Small intestine (tissue), 7 donors: Measurements from ENCODE around the gene GPLD1. TPM values are rescaled to one million over a fixed set of nuclear protein-coding genes. Genes with fewer than 3 reads are reported as not detected.
"Not testable (repeated sequence)": the region's sequence is repeated elsewhere in the genome, so short reads cannot be mapped to it uniquely, and the experiment has no call there.

Experiments
- DNase-seq, 2 donors: peaks; one replicate each; pipeline versions ENCODE4 v3.0.0 to v3.0.0-alpha.2; 2013
- FAIRE-seq: peaks from 2 replicates; lab custom pipeline; 2012; peaks lifted over from hg19 to GRCh38; lab: Jason Lieb, UNC
- H3K27ac ChIP-seq, 3 donors: one replicate each; pipeline ENCODE4 v1.5.1; 2013; ENCODE audit warnings: low read length in 2 of 3, mild to moderate bottlenecking in 2 of 3, control low read depth in 1 of 3, inconsistent platforms in 1 of 3, low read depth in 1 of 3, moderate library complexity in 1 of 3
- H3K27me3 ChIP-seq, 3 donors: one replicate each; pipeline ENCODE4 v1.6.1; 2013; ENCODE audit warnings: low read length in 3 of 3, inconsistent platforms in 1 of 3; ENCODE audit not compliant: control insufficient read depth in 3 of 3, insufficient read depth in 3 of 3
- H3K36me3 ChIP-seq, 3 donors: one replicate each; pipeline ENCODE4 v1.6.1; 2013; ENCODE audit warnings: low read length in 3 of 3, inconsistent platforms in 1 of 3, low read depth in 1 of 3, mild to moderate bottlenecking in 1 of 3, moderate library complexity in 1 of 3; ENCODE audit not compliant: control insufficient read depth in 3 of 3, insufficient read depth in 2 of 3
- H3K4me1 ChIP-seq, 3 donors: one replicate each; pipeline ENCODE4 v1.6.1; 2013; ENCODE audit warnings: low read length in 2 of 3, inconsistent platforms in 1 of 3, low read depth in 1 of 3, mild to moderate bottlenecking in 1 of 3, moderate library complexity in 1 of 3; ENCODE audit not compliant: control insufficient read depth in 3 of 3, insufficient read depth in 2 of 3
- H3K4me3 ChIP-seq, 3 donors: one replicate each; pipeline ENCODE4 v1.5.1; 2013; ENCODE audit warnings: low read length in 3 of 3, control low read depth in 1 of 3, inconsistent platforms in 1 of 3, low read depth in 1 of 3, mild to moderate bottlenecking in 1 of 3, moderate library complexity in 1 of 3
- H3K9me3 ChIP-seq, 2 donors: one replicate each; pipeline ENCODE4 v1.6.1; 2013; ENCODE audit warnings: low read depth in 1 of 2, low read length in 1 of 2; ENCODE audit not compliant: control insufficient read depth in 2 of 2, insufficient read depth in 1 of 2
- WGBS, 3 donors: extraction: QIAGEN DNeasy Blood & Tissue Kit; methylation state at CpG; one replicate each; pipeline ENCODE4 v1.1.7; 2013; 5-methylcytosine and 5-hydroxymethylcytosine counted together
- polyA plus RNA-seq, 4 donors: library from polyadenylated mRNA; stranded (reverse) in 3 of 4; unstranded in 1 of 4; fragments of 200-250 nt in 3 of 4; fragments of 120-200 nt in 1 of 4; gene quantifications; one replicate each; pipeline versions ENCODE4 v1.2.1 to v1.2.3, GENCODE V29; 2013
- donor health status: healthy with polysubstance abuse.
- donor health status: control.
- donor health status: control.
- donor health status: Bipolar disorder and iron deficiency.
- donor health status: healthy.

GPLD1 gene
- polyA plus RNA-seq, 4 donors: 0.28 to 1.4 TPM; not detected in 2

DNA sequence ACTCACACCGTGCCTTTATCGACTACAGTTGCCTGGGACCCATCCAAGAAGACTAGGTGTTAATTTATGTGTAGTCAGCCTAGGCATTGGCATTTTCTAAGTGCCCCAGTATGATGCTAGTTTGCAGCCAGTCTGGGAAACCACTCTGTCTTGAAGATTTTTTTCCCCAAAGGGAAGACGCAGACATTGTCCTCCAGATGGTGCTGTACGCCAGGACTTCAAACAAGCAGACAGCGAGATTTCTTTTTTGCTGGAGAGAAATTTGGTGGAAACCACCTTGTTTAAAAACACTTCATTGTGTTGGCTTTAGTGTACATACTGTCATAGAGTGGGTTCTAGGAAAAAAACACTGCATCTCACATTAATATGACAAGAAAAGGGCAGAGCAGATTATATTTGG, 35.4 kb upstream of the GPLD1 start:
- Histone ChIP-seq H3K36me3 (peaks cover 0 to 28% (median 0%) of the 10 kb centered on the region in 3 donors), H3K27me3 (no peaks in the 10 kb centered on the region), H3K4me3 (no peak overlapping the region), H3K9me3 (no peaks in the 10 kb centered on the region), H3K27ac (no peak overlapping the region), H3K4me1 (no peaks in the 10 kb centered on the region)
- 59 to 79% (median 67%) methylated on average over 5 of the region's 5 CpGs for WGBS, 3 donors
- DNase-seq (peak; percentile 24 to 37), FAIRE-seq (no peak)

DNA sequence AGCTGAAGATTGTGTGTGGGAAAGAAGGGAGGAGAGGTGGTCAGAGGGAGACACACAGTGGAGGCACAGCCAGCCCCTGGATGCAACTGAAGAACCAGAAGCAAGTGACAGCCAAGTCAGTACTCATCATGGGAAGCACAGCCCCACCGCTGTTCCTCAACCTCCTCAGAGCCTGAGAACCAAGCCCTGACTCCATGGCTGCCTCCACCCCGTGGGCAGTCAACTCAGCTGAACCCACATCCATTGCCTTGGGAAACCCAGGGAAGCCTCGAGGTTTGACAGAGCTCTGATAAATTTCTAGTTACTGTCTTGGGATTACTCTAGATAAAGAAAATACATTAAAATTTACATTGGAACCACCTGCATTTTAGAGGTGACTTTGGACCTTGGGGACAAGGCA, 35.0 kb upstream of the GPLD1 start:
- H3K36me3 ChIP-seq: peaks cover 0 to 28% (median 0%) of the 10 kb centered on the region in 3 donors
- H3K27me3 ChIP-seq: no peaks in the 10 kb centered on the region
- no peak for DNase-seq
- H3K27ac ChIP-seq: no peak overlapping the region
- H3K9me3 ChIP-seq: no peaks in the 10 kb centered on the region
- no peaks in the 10 kb centered on the region for H3K4me1 ChIP-seq
- WGBS, 3 donors: 87 to 96% (median 91%) methylated on average over 3 of the region's 3 CpGs
- FAIRE-seq: no peak
- H3K4me3 ChIP-seq: no peak overlapping the region

DNA sequence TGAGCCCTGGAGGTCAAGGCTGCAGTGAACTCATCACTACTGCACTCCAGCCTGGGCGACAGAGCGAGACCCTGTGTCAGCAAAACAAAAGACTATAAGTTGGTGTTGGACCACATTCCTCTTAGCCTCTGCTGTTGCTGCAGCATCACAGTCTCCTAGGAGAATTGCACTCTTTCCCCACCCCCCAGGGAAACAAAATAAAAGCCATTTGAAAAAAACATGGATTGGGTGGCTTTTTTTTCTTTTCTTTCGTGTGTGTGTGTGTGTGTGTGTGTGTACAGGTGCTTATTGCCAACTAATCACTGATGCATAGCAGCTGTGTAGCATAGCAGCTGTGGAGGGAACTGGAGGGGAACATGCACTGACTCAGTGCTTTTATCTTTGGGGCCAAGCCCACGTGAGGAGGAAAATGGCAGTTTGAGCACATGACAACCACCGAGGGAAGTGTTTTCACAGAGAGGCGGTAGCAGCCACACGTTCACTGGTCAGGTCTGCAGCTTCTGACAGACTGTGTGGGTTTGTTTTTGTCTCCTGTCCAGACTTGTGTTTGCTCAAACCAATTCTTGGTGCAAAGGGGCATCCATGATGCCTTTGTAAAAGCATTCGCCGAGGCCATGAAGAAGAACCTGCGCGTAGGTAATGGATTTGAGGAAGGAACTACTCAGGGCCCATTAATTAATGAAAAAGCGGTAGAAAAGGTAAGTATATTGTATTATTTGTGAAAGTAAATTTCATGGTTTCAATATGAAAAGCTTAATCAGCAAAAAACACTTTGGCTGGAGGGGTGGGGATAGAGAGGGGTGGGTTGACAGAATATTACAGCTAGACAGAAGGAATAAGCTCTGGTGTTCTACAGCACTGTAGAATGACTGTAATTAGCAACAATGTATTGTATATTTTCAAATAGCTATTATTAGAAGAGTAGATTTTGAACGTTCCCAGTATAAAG, 33.1 kb upstream of the GPLD1 start:
- H3K9me3 ChIP-seq: no peaks in the 10 kb centered on the region
- DNase-seq (no peak), FAIRE-seq (no peak)
- no peaks in the 10 kb centered on the region for H3K4me1 ChIP-seq
- H3K36me3 ChIP-seq: peaks cover 0 to 26% (median 0%) of the 10 kb centered on the region in 3 donors
- H3K27me3 ChIP-seq: no peaks in the 10 kb centered on the region
- no peak overlapping the region for H3K27ac ChIP-seq
- H3K4me3 ChIP-seq: no peak overlapping the region
- WGBS, 3 donors: 80 to 88% (median 82%) methylated on average over 13 of the region's 13 CpGs

DNA sequence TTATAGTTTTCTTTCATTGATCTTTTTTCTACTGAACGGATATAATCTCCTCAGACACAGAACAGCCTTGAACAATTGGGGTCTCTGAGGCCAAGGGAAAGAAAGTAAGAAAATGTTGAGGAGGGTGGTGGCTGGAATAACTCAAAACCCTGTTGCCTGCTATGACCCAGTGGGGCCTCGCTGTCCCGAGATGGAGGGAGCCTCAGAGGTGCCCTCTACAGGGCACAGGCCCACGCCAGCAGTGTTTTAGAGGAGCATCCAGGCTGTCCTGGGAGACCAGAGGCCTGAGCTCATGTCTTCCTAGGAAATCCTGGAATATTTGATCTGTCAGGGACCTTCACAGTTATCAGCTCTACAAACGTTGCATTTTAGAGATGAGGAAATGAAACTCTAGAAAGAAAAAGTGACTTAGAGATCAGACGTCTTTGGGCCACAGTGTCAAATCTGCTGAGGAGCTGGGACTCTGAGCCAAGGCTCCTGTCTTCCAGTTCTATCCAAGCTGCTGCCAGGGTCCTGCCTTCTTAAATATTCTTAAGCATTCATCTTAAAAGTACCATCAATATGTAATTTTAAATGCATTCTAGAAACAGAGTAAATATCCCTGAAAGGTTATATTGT, 31.7 kb upstream of the GPLD1 start:
- Histone ChIP-seq H3K9me3 (no peaks in the 10 kb centered on the region), H3K4me1 (no peaks in the 10 kb centered on the region), H3K36me3 (peaks cover 0 to 35% (median 0%) of the 10 kb centered on the region in 3 donors), H3K27ac (no peak overlapping the region), H3K4me3 (no peak overlapping the region), H3K27me3 (no peaks in the 10 kb centered on the region)
- 33 to 38% (median 34%) methylated on average over 6 of the region's 6 CpGs for WGBS, 3 donors
- FAIRE-seq (no peak), DNase-seq (peak; percentile 47 to 55)

DNA sequence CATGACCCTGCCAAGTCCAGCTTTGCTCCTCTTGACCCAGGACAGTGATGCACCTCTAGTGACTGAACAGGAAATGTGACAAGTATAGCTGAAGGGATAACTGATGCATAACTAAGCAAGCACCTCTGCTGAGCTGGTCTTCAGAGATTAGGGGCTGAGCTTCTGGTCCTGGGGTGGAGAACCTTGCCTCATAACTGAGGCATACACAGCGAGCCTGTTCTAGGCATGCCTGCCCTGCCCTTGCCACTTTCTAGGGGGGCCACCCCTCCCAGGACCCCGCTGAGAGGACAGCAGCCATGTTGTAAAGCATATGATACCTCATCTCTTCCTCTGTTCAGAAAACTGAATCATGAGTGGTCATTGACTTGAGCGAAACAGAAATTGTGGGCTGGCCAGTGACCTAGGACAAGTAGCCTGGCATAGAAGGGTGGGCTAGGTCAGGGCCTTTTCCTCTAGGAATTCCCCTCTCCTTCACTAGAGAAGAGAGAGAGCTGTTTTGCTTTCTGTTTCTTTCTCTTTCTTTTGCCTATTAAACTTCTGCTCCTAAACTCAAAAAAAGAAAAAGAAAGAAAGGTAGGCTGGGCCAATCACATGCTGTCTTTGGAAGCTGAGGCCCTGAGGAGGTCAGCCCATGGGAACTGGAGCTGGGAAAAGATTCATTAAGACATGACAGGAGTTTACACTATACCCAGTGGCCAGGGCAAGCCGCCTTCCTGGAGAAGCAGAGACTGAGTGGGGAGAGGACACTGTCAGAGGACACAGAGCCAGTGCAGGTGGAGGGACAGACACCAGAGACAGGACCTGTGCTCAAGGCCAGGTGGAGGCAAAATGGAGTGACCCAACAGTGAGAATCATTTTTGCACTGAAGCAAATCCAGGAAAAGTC, 28.5 kb upstream of the GPLD1 start:
- Histone ChIP-seq H3K4me1 (no peaks in the 10 kb centered on the region), H3K9me3 (no peaks in the 10 kb centered on the region), H3K27ac (peak overlapping the region in 1 of 3 donors; percentile 72), H3K4me3 (no peak overlapping the region), H3K27me3 (no peaks in the 10 kb centered on the region), H3K36me3 (peaks cover 0 to 47% (median 0%) of the 10 kb centered on the region in 3 donors)
- no peak for FAIRE-seq
- DNase-seq: no peak
- 86 to 94% (median 88%) methylated on average over 4 of the region's 4 CpGs for WGBS, 3 donors

DNA sequence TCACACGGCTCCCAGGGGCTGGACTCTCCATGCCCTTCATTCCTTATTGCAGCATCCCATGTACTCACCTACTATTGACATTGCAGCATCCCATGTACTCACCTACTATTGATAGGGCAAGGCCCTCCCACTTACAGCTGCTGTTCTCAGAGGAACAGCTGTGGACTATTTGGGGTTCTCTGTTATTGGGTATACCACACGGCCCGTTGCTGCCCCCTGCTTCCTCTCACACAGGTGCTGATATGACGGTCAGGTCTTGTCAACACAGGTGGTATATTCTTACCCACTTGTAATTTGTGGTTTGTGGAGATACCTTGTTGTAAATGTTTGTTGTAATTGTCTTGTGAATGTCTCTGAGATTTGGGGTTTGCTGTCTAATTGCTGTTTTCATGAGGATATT, 24.2 kb upstream of the GPLD1 start:
- Histone ChIP-seq H3K27me3 (no peaks in the 10 kb centered on the region), H3K27ac (no peak overlapping the region), H3K36me3 (peaks cover 0 to 44% (median 0%) of the 10 kb centered on the region in 3 donors), H3K9me3 (no peaks in the 10 kb centered on the region), H3K4me3 (no peak overlapping the region), H3K4me1 (no peaks in the 10 kb centered on the region)
- 85 to 90% (median 86%) methylated on average over 4 of the region's 4 CpGs for WGBS, 3 donors
- DNase-seq (no peak), FAIRE-seq (no peak)

DNA sequence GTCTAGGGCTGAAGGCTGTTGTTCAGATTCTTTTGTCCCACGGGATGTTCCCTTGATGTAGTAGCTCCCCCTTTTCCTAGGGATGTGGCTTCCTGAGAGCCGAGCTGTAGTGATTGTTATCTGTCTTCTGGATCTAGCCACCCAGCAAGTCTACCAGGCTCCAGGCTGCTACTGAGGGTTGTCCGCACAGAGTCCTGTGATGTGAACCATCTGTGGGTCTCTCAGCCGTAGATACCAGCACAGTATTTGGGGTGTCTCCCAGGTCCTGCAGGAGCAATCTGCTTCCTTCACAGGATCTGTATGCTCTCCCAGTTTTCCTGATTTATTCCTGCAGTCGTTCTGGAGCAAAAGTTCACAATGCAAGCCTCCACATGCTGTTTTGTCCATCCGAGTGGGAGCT, 22.6 kb upstream of the GPLD1 start:
- H3K27me3 ChIP-seq, H3K4me1 ChIP-seq, FAIRE-seq, DNase-seq, H3K27ac ChIP-seq, H3K9me3 ChIP-seq, H3K4me3 ChIP-seq: not testable (repeated sequence)
- H3K36me3 ChIP-seq: peaks cover 0 to 37% (median 0%) of the 10 kb centered on the region in 3 donors
- 76 to 86% (median 84%) methylated on average over 6 of the region's 6 CpGs for WGBS, 3 donors
